Lower leg skin (tissue), 3 donors: ENCODE results near the gene CYB5RL.

Experiments used
- CTCF ChIP-seq, 3 donors: fragments of 450-650 bp; IDR thresholded peaks; one replicate each; pipeline ENCODE4 v1.5.1; 2016; ENCODE audit warnings: antibody characterized with exemption in 3 of 3, mild to moderate bottlenecking in 3 of 3, moderate library complexity in 2 of 3
- POLR2A ChIP-seq, 2 donors: fragments of 450-650 bp; IDR thresholded peaks; one replicate each; pipeline ENCODE4 v1.6.1; 2016 to 2017; ENCODE audit warnings: antibody characterized with exemption in 2 of 2, mild to moderate bottlenecking in 1 of 2, moderate library complexity in 1 of 2

GRCh38 chr1:54243022-54243421, 43.2 kb upstream of the CYB5RL start:
- TF ChIP-seq CTCF (IDR thresholded peaks at IDR 0.05) (no peak), POLR2A (IDR thresholded peaks at IDR 0.05) (no peak)
